Posterior cingulate gyrus (tissue), 11 donors: ENCODE data around the gene BRPF1.

Source experiments
- DNase-seq, 10 donors: peaks; one replicate each; pipeline versions ENCODE4 v3.0.0 to v3.0.0-alpha.2; 2020 to 2021; ENCODE audit warnings: mixed read lengths in 3 of 10
- intact Hi-C: fragments of 100-400 bp; cut with DNase I; formaldehyde crosslinking; loops from one replicate; pipeline ENCODE4 v1.15.1; 2023

The BRPF1 gene

GRCh38 chr3:9730657-9731205 lies 804 bp upstream of the BRPF1 start:
- intact Hi-C loops: loop anchor here (5.0 kb wide), 1 partner anchor 83 kb away; the partner anchor contains the start of gene MTMR14
- peak in 1 of 10 donors; percentile 38 for DNase-seq

- intact Hi-C loops: loop anchor here (5.0 kb wide), 1 partner anchor 85 kb away; the partner anchor contains the start of gene MTMR14
- DNase-seq: peak in 1 of 10 donors; percentile 83
Measured at GRCh38 chr3:9732080-9732739, 675 bp downstream of the BRPF1 start.

GRCh38 chr3:9732740-9733115 lies 1.2 kb downstream of the BRPF1 start:
- intact Hi-C loops: loop anchor here (1.0 to 5.0 kb wide), 2 partner anchors 17 to 85 kb away; partner anchors contain the start of genes MTMR14 and OGG1
- peak in 1 of 10 donors; percentile 80 for DNase-seq

GRCh38 chr3:9736831-9737230 lies 5.3 kb downstream of the BRPF1 start:
- intact Hi-C loops: no loop called here

GRCh38 chr3:9739181-9739580 lies 7.6 kb downstream of the BRPF1 start:
- DNase-seq: no peak
- intact Hi-C loops: no loop called here

More at GRCh38 chr3:9736831-9737230, 5.3 kb downstream of the BRPF1 start:
- DNase-seq: peak in 1 of 10 donors; percentile 81

GRCh38 chr3:9742560-9742959 lies 11.0 kb downstream of the BRPF1 start:
- DNase-seq: no peak
- intact Hi-C loops: no loop called here

- no peak for DNase-seq
- intact Hi-C loops: no loop called here
Measured at GRCh38 chr3:9743548-9743947, 12.0 kb downstream of the BRPF1 start.

GRCh38 chr3:9744162-9744561 lies 12.6 kb downstream of the BRPF1 start:
- DNase-seq: no peak
- intact Hi-C loops: no loop called here

GRCh38 chr3:9745521-9745920 lies 14.0 kb downstream of the BRPF1 start:
- DNase-seq: no peak
- intact Hi-C loops: no loop called here

- intact Hi-C loops: no loop called here
- DNase-seq: peak in 6 of 10 donors; percentile 51 to 93 (median 62)
Measured at GRCh38 chr3:9746330-9746729, 14.8 kb downstream of the BRPF1 start.

GRCh38 chr3:9747267-9747666 lies 15.7 kb downstream of the BRPF1 start:
- DNase-seq: no peak
- intact Hi-C loops: no loop called here

GRCh38 chr3:9748031-9748430 lies 16.5 kb downstream of the BRPF1 start:
- DNase-seq: no peak
- intact Hi-C loops: loop anchor here (2.0 kb wide), 1 partner anchor 45 kb away; the partner anchor contains the start of genes ARPC4 and TADA3

GRCh38 chr3:9749296-9749644 lies 17.7 kb downstream of the BRPF1 start:
- intact Hi-C loops: loop anchor here (1.0 to 2.0 kb wide), 2 partner anchors 16 to 44 kb away; partner anchors contain the start of genes ARPC4 and TADA3
- peak in 2 of 10 donors; percentile 78 to 85 for DNase-seq

- intact Hi-C loops: loop anchor here (1.0 to 2.0 kb wide), 2 partner anchors 17 to 43 kb away; partner anchors contain the start of genes ARPC4 and TADA3
- DNase-seq: peak; percentile 94 to 99 (median 97)
Measured at GRCh38 chr3:9749645-9750555, 18.4 kb downstream of the BRPF1 start, which contains the start of gene OGG1. OGG1 (plus strand) TSS chr3:9749952; CDS start chr3:9750287, 335 bp downstream.

GRCh38 chr3:9750556-9751411 lies 19.2 kb downstream of the BRPF1 start:
- intact Hi-C loops: no loop called here
- DNase-seq: no peak

- DNase-seq: no peak
- intact Hi-C loops: no loop called here
Measured at GRCh38 chr3:9754678-9755077, 23.1 kb downstream of the BRPF1 start.

- intact Hi-C loops: no loop called here
- DNase-seq: peak in 1 of 10 donors; percentile 70
Measured at GRCh38 chr3:9757427-9757826, 25.9 kb downstream of the BRPF1 start.

- DNase-seq: peak in 2 of 10 donors; percentile 1 to 34
- intact Hi-C loops: no loop called here
Measured at GRCh38 chr3:9760779-9761505, 29.4 kb downstream of the BRPF1 start.

GRCh38 chr3:9761919-9762318 lies 30.4 kb downstream of the BRPF1 start:
- intact Hi-C loops: no loop called here

More at GRCh38 chr3:9761919-9762318, 30.4 kb downstream of the BRPF1 start:
- DNase-seq: no peak
